ENCODE results near the gene GPR160.

GRCh38 chr3:170083343-170083742 lies 45.5 kb downstream of the GPR160 start:
- no peak for TF ChIP-seq CTCF (conservative IDR thresholded peaks at IDR 0.05 in 1 of 2, IDR thresholded peaks at IDR 0.05 in 1 of 2; ENCODE audit: extremely low read depth in 1 of 2, insufficient read depth in 1 of 2, low read depth in 1 of 2, low read length in 2 of 2)
- no peak for TF ChIP-seq EZH2 (IDR thresholded peaks at IDR 0.05; ENCODE audit: borderline replicate concordance, low read length)
